KOPT-K1 (cell line): ENCODE data around the gene DHX57.

ENCODE experiments used
- H3K27ac ChIP-seq: fragments of 200-600 bp; sonication (generic); 2 replicates; pipeline ENCODE4 v1.5.1; 2016; ENCODE audit warnings: antibody characterized with exemption, mild to moderate bottlenecking, low read depth, low read length; ENCODE audit not compliant: poor library complexity, severe bottlenecking
- H3K36me3 ChIP-seq: fragments of 200-600 bp; sonication (generic); 2 replicates; pipeline ENCODE4 v1.5.1; 2017; ENCODE audit warnings: antibody characterized with exemption, mild to moderate bottlenecking, low read length, moderate library complexity; ENCODE audit not compliant: insufficient read depth
- H3K9me3 ChIP-seq: fragments of 200-600 bp; sonication (generic); 2 replicates; pipeline ENCODE4 v1.5.1; 2017; ENCODE audit warnings: antibody characterized with exemption, low read length, mild to moderate bottlenecking; ENCODE audit not compliant: insufficient read depth, poor library complexity, severe bottlenecking

DHX57 gene, protein sequence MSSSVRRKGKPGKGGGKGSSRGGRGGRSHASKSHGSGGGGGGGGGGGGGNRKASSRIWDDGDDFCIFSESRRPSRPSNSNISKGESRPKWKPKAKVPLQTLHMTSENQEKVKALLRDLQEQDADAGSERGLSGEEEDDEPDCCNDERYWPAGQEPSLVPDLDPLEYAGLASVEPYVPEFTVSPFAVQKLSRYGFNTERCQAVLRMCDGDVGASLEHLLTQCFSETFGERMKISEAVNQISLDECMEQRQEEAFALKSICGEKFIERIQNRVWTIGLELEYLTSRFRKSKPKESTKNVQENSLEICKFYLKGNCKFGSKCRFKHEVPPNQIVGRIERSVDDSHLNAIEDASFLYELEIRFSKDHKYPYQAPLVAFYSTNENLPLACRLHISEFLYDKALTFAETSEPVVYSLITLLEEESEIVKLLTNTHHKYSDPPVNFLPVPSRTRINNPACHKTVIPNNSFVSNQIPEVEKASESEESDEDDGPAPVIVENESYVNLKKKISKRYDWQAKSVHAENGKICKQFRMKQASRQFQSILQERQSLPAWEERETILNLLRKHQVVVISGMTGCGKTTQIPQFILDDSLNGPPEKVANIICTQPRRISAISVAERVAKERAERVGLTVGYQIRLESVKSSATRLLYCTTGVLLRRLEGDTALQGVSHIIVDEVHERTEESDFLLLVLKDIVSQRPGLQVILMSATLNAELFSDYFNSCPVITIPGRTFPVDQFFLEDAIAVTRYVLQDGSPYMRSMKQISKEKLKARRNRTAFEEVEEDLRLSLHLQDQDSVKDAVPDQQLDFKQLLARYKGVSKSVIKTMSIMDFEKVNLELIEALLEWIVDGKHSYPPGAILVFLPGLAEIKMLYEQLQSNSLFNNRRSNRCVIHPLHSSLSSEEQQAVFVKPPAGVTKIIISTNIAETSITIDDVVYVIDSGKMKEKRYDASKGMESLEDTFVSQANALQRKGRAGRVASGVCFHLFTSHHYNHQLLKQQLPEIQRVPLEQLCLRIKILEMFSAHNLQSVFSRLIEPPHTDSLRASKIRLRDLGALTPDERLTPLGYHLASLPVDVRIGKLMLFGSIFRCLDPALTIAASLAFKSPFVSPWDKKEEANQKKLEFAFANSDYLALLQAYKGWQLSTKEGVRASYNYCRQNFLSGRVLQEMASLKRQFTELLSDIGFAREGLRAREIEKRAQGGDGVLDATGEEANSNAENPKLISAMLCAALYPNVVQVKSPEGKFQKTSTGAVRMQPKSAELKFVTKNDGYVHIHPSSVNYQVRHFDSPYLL (N-terminal part only)

DNA sequence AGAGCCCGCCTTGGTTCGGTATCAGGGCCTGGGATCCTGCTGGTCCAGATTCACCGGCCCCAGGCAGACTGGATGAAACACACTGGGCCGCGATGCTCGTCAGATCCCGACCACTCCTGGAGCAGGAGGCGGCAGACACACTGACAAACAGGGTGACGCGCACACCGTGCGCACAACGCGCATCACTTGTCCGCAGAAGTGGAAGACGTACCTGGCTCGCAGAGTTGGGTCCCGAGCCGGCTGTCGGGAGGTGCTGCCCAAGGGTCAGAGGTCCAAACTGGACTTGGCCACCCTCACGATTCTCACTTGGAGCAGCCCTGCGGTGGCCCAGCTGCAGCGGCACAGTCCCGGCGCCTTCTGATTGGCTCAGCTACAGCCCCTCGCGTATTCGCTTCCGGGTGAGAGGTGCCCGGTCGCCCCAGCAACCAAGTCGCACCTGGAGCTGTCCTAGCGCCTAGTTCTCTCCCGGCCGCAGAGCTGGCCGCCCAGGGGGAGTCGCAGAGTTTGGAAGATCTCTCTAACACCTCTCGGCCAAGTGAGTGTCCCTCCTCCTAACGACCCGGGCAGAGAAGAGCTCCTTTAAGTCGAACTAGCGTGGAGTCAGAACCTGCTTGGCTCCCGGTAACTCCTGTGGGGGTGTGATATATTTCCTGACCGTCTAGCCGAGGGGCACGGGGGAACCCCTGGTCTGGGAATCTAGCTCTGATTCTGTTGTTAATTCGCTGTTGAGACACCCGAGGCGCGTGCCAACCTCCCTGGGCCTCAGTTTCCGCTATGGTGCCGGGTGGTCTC, at the start of gene DHX57, which contains the start of gene MORN2:
TSS of gene DHX57 (minus strand) at position 359 of the 792 bp plus-strand sequence. CDS start 7,529 bp downstream, outside the sequence.
TSS of gene MORN2 (plus strand) at position 401 of the 792 bp plus-strand sequence.
- Histone ChIP-seq H3K27ac (peak within 1 kb of the TSS; percentile 49), H3K36me3 (no peaks in the 10 kb centered on the region), H3K9me3 (peaks cover 13% of the 10 kb centered on the region)

DNA sequence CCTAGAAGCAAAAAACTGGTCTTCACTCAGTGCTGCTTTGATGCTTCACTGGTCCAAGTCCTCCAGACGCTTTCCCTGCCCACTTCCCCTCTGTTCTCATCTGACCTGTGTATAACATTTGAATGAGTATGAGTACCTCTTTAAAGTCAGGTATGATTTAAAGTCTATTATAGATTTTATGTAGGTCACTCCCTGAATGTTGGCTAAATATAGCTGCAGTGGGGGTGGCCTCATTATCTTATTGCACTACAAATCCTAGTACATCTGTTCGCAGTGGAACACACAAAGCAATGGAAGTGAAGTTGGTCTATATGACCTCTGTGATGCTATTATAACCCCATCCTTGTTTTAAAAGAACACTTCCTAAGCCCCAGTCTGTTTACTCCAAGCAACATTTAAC, 47.2 kb upstream of the DHX57 start:
- H3K9me3 ChIP-seq: no peaks in the 10 kb centered on the region
- no peak overlapping the region for H3K27ac ChIP-seq
- H3K36me3 ChIP-seq: no peaks in the 10 kb centered on the region

DNA sequence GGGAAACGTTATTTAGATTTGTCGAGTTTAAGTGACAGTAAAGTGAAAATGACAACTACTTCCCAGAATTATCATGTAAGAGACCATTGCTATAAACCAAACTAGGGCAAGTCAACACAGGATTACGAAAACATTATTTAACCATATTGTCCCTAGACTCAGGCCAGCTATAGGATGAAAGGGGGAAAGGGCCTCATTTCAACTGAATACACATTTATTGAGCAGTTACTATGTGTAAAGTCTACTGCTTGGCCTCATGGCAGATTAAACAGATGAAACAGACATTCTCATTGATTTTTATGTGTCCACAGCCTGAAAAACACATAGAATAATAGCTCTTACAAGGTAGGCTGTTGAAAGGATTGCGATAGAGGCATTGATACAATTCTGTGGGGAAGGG, 46.7 kb upstream of the DHX57 start:
- H3K27ac ChIP-seq: no peak overlapping the region
- H3K9me3 ChIP-seq: no peaks in the 10 kb centered on the region
- H3K36me3 ChIP-seq: no peaks in the 10 kb centered on the region

DNA sequence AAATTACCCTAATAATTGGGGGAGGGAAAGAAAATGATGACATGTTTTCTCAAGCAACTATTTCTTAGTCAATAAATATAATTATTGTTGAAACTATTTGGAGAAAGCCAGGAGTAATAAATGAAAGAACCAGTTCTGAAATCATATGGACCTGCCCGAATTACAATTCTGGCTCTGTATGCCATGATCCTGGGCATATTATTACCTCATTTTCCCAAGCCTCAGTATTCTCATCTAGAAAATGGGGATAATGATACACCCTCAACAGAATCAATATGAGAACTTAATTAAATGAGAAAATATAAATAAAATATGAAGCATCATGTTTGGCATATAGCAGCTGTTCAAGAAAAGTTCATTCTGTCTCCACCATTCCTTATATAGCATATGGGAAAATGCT, 36.9 kb upstream of the DHX57 start:
- no peaks in the 10 kb centered on the region for H3K9me3 ChIP-seq
- H3K27ac ChIP-seq: no peak overlapping the region
- H3K36me3 ChIP-seq: no peaks in the 10 kb centered on the region

DNA sequence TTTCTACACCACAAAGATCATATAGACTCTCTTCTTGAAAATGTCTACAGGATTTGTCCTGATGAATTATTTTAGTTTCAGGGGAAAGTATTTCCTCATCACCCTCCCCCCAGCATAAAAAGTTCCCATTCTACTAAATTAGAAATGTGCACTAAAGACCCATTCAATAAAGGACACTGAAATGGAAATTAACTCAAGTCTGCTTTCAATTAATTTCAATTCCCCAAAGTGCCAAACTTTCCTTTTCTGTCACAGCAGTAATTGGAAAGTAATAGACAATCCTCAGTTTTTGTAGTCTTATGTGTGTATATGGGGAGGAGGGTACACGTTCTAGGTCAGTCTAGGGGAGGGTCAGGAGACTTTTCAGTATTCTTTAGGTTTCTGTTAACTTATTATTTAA, 35.5 kb upstream of the DHX57 start:
- Histone ChIP-seq H3K27ac (no peak overlapping the region), H3K36me3 (no peaks in the 10 kb centered on the region), H3K9me3 (no peaks in the 10 kb centered on the region)

DNA sequence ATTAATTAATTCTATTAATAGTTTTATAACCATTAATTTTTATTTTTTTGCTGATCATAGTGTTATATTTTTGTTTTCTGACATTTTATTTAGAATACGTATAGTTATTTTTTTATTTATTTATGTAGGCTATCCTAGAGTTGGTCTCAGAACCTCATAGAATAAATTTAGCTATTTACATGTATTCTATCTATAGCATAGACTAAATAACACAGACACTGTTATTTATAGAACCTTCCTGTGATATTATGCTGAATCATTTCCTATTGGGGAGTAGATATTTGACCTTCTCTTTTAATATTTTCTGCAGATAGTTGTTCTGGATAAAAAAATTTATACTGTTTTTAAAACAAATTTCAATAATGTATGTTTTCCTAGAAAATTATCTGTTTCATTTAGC, 34.1 kb upstream of the DHX57 start:
- Histone ChIP-seq H3K9me3 (no peaks in the 10 kb centered on the region), H3K36me3 (no peaks in the 10 kb centered on the region), H3K27ac (no peak overlapping the region)

DNA sequence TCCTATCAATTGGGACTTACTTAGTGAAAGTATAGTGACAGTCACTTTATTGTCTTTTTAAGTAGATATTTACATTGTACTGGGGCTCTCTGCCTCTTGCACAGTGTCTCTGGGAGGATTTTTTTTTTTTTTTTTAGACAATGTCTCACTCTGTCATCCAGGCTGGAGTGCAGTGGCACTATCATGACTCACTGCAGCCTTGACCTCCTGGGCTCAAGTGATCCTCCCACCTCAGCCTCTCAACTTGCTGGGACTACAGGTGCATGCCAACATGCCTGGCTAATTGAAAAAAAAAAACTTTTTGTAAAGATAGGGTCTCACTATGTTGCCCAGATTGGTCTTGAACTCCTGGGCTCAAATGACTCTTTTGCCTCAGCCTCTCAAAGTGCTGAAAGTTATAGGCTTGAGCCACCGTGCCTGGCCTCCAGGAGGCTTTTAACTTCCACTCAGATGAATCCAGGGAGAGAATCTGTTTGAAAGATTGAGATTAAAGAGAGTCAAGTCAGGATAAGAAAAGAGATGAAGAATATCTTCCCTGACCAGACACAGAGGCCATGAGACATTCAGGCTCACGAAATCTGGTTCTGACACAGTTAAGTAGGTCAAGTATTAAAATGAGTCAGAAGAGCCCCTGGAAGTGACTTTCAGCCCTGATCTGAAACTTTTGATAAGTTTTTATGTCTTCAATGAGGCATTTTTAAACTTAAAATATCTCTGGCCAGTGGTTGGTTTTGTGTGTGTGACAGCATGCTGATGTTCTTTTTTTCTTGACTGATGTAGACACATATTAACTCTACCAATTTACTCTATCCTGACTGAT, 32.2 kb upstream of the DHX57 start:
- H3K36me3 ChIP-seq: no peaks in the 10 kb centered on the region
- no peaks in the 10 kb centered on the region for H3K9me3 ChIP-seq
- no peak overlapping the region for H3K27ac ChIP-seq

DNA sequence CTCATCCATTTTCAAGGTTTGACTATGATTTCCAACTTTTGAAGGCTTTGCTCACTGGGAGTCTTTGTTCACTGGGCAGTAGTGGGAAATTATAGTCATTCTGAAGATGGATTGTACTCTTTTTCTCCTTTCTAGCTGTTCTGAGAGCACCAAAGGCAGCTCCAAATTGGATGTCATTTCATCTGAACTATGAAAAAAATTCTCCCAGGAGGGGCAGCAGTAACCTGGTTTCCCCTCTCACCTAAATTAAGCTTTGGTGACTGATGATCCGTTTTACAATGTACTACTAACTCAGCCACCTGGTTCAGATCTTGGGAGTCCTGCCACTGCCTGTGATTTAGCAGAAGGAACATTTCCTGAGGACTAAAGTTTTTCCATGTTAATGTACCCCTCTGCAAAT, 31.5 kb upstream of the DHX57 start:
- no peaks in the 10 kb centered on the region for H3K36me3 ChIP-seq
- no peak overlapping the region for H3K27ac ChIP-seq
- no peaks in the 10 kb centered on the region for H3K9me3 ChIP-seq

DNA sequence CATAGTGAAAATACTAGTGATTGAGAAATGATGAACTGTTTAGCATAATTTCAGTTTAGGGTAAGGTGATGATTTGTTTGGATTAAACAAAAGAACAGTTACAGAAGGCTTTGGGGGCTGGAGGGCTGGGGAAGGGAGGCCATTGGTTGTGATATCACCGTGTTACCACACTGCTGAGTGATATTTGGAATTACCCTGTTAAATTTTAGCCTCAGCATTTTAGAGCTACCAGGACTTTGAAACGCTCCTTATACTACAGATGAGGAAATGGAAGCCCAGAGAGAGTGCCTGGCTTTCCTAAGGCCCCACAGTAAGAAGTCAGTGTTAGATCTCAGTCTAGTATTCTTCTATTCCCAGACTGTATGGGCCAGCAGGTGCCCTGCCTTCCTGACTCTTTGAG, 29.5 kb upstream of the DHX57 start:
- H3K9me3 ChIP-seq: no peaks in the 10 kb centered on the region
- H3K36me3 ChIP-seq: no peaks in the 10 kb centered on the region
- H3K27ac ChIP-seq: no peak overlapping the region

DNA sequence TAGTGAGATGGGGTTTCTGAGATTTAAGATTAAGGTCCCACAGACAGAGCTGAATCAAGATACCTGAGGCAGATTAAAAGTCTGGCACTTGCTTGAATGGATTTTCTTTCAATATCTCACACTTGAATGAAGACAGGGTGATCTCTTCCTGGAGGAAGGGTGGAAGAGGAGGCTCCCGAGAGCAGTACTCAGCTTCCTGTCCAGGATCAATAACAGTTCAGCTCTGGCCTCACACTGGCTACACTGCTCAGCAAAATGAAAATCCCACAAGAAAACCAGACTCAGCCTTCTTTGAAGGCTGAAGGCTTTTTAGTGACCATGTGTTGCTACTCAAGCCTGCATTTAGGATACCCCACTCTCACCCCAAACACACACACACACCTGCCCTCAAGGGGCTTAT, 25.0 kb upstream of the DHX57 start:
- no peaks in the 10 kb centered on the region for H3K36me3 ChIP-seq
- H3K9me3 ChIP-seq: no peaks in the 10 kb centered on the region
- H3K27ac ChIP-seq: no peak overlapping the region

DNA sequence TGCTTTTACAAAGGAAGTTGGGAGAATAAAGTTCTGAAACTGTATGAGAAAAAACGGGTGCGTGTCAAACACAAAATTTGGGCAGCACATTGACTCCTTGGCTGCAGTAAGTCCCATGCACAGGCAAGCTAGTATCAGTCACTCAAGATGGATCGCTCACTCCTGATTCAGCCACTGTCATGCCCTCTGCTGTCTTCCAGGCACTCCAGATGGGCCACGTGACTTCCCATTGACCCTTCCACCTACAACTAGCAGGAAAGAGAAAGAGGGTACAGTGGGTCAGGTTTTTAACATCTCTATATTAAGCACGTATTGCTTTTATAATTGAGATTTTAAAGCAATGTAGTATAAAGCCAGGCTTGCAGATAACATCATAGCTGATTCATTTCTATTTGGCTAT, 22.5 kb upstream of the DHX57 start:
- H3K9me3 ChIP-seq: no peaks in the 10 kb centered on the region
- H3K36me3 ChIP-seq: no peaks in the 10 kb centered on the region
- H3K27ac ChIP-seq: no peak overlapping the region

DNA sequence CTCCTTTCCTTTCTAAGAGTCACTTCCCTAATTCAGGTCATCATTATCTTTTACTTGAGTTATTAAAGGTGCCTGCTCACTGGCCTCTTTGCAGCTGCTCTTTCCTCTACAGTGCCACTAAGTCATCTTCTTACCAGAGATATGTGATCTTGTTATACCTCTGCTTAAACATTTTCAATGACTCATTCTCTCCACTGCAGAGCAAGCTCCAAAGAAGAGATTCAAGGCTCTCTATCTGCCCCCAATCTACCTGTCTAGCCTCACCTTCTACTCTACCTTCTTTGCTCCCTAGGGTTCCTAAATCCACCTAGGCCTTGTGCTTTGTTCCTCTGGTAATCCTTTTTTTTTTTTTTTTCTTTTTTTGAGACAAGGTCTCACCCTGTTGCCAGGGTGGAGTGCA, 17.1 kb upstream of the DHX57 start:
- Histone ChIP-seq H3K27ac (no peak overlapping the region), H3K9me3 (no peaks in the 10 kb centered on the region), H3K36me3 (no peaks in the 10 kb centered on the region)

DNA sequence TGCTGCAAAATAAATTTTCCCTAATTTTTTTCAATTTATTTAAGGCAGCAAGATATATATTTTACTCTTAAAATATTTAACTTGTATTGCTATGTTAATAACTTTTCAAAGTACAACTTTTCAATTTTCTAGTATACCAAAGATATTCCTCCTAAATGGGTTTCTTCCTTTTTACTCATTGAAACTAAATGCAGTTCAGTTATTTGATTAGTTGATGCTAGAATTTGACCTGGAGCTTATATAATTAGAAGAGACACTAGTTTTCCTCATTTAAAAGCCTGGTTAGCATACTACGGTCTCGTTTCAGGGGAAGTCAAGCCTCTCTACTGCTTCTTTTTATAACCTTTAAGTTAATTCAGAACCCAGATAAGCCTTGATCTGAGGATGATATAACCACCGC, 13.8 kb upstream of the DHX57 start, which contains the start of gene ARHGEF33:
TSS of gene ARHGEF33 (plus strand) at position 301 of the 400 bp plus-strand sequence. CDS start 29,573 bp downstream, outside the sequence.
- no peaks in the 10 kb centered on the region for H3K9me3 ChIP-seq

More for the DNA sequence above, 13.8 kb upstream of the DHX57 start, which contains the start of gene ARHGEF33:
- H3K27ac ChIP-seq: no peak within 1 kb of the TSS
- H3K36me3 ChIP-seq: no peaks in the 10 kb centered on the region
